HG03025 (cell line): ENCODE measurements around the gene CH25H.

ENCODE experiments used
- ATAC-seq: cut with Tn5 transposase; IDR thresholded peaks from one replicate; pipeline ENCODE4 v1.9.1; 2021; ENCODE audit warnings: mild to moderate bottlenecking, moderate library complexity; ENCODE audit not compliant: unreplicated experiment, low FRiP score

The CH25H gene

DNA sequence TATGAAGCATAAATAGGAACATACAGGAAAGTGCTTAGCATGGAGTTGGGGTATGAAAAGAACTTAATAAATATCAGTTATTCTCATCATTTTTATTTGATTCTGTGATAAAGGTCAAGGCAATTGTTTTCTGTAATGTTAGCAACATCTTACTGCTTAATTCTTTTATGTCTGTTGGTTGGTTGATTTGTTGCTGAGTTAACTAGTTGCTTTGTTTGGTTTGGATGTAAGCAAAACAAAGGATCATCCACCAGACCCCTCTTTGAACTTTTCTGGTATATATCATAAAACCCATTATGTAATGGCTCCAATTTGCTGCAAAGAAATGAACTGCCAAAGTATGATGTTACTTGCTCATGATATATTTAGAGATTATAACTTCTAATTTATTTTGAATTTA lies 44.5 kb downstream of the CH25H start:
- no peak for ATAC-seq

DNA sequence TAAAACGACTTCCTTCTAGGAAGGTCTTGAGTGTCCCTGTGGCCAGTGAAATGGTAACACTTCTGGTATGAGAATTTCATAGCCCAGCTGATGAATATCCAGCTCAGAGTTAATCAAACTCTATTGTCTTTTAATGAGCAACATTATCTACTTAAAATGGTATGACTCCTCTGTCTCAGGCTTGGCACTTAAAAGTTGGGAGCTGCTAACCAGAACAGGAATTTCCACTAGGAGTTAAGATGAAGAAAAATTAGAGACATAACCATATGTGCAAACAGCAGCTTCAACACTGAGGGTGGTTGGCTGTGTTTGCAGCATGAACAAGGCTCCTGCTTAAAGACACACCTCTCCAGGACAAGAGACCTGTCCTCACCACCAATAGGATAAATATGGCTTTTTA lies 46.8 kb downstream of the CH25H start:
- no peak for ATAC-seq

DNA sequence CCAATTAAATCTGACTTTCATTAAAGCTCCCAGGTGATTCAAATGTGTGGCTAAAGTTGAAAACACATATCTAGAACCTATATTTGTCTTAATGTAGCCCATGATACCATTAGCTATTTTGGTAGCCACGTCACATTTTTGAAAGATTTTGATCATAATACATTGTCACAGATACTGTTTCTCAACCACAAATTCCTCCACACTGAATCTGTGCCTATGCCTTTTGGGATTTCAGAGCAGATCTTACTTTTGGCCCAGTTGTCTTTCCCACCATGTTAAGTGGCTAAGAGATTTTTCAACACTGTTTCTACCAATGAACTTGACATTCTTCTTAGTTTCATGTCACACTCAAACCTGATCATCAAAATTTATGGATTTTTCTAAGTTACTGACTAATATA lies 47.4 kb downstream of the CH25H start:
- ATAC-seq = no peak

GRCh38 chr10:89159316-89159715 lies 47.8 kb downstream of the CH25H start:
- no peak for ATAC-seq

DNA sequence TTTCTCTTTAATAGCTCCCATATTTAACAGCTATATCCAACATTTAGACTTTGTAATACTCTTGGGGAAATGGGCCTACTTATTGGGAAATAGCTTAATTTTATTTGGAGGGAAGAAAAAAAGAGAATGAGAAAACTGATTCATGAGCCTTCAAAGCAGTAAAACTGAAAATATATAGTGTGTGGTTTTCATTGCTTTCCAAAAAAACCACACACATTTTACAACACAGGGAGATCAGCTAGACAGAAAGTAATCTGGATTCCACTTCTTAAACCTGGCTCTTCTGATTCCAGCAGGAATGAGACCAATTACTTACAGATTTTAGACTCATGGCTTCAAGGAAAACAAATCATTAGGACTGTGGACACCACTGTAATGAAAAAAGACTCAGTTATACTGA lies 48.7 kb downstream of the CH25H start:
- no peak for ATAC-seq

DNA sequence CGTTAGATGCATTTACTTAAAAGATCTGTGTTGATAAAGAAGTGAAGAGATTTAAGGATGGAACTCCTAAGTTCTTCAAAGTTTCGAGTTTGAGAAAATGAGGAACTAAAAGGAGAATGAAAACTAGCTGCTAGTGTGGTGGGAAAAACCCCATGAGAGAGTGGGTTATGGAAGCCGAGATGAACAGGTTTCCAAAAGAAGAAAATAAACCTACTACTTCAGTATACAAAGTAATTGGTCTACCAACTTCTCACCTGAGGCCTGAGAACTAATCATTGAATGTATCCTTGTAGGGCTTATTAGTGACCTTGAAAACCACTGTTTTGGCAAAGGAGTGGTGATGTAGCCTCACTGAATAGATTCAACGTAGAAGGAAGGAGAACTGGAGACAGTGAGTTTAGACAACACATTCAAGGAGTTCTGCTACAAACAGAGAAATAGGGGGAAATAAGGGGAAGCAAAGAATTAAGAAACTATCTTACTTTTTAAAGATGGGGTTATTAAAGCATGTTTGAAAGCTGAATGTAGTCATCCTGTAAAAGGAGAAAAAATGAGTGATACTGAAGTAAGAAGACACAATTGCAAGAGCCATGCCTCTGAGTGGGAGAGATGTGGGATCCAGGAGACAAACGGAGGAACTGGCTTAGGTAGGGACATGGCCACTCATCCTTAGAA lies 50.8 kb downstream of the CH25H start:
- ATAC-seq = no peak
